Mucosa of descending colon (tissue), 3 donors: Measurements from ENCODE around the gene MYO18A. TPM values are rescaled to one million over a fixed set of nuclear protein-coding genes. Genes with fewer than 3 reads are reported as not detected.

Experiments used
- ATAC-seq: fragments of 200-7000 bp; cut with Tn5 transposase; one replicate; pipeline ENCODE4 v1.9.1; 2020; ENCODE audit warnings: mild to moderate bottlenecking, moderate library complexity
- DNase-seq, 3 donors: peaks; one replicate each; pipeline ENCODE4 v3.0.0-alpha.2; 2020
- H3K36me3 ChIP-seq: fragments of 200-600 bp; one replicate; pipeline ENCODE4 v1.8.0; 2021; ENCODE audit warnings: low read depth, mild to moderate bottlenecking
- H3K4me1 ChIP-seq: fragments of 200-600 bp; one replicate; pipeline ENCODE4 v1.8.0; 2021; ENCODE audit warnings: low read depth, mild to moderate bottlenecking
- H3K4me3 ChIP-seq: fragments of 200-600 bp; one replicate; pipeline ENCODE4 v1.8.0; 2021; ENCODE audit warnings: mild to moderate bottlenecking
- H3K9me3 ChIP-seq: fragments of 200-600 bp; one replicate; pipeline ENCODE4 v1.8.0; 2021; ENCODE audit warnings: mild to moderate bottlenecking
- intact Hi-C, 2 donors: fragments of 100-400 bp; cut with DNase I in 1 of 2; cut with micrococcal nuclease in 1 of 2; formaldehyde crosslinking; loops; one replicate each; pipeline versions ENCODE4 v1.11.0 to v1.11.1; 2022; cut with DNase I, micrococcal nuclease
- total RNA-seq, 3 donors: library from RNA; stranded (reverse); fragmentation: NEBNext Ultra II Directional in 2 of 3; extraction: Animal tissue kit (Norgen Biotek cat#: 25700) in 2 of 3; gene quantifications; one replicate each; pipeline versions ENCODE4 v1.2.1 to v1.2.4, GENCODE V29; 2021 to 2023
- TF ChIP-seq, protein P1 (sequence below): fragments of 200-600 bp; IDR thresholded peaks from one replicate; pipeline ENCODE4 v1.8.0; 2022; ENCODE audit warnings: antibody characterized with exemption, mild to moderate bottlenecking
- donor health status: DM: no; HTN: no; CAD: no; lungs with moderate emphysema.
- donor health status: DM: no; HTN: no; CAD: no.
- donor health status: DM: no; HTN: yes; CAD: no.

The MYO18A gene
- total RNA-seq, 3 donors from 2014 or later = 84.9 to 111 (median 93.3) TPM

GRCh38 chr17:29073520-29073919, 106.7 kb downstream of the MYO18A start:
- ATAC-seq (no peak), DNase-seq (peak in 1 of 3 donors; percentile 2)
- no peak overlapping the region for H3K4me3 ChIP-seq
- H3K9me3 ChIP-seq = no peaks in the 10 kb centered on the region
- no peaks in the 10 kb centered on the region for H3K4me1 ChIP-seq
- TF ChIP-seq, protein P1, sequence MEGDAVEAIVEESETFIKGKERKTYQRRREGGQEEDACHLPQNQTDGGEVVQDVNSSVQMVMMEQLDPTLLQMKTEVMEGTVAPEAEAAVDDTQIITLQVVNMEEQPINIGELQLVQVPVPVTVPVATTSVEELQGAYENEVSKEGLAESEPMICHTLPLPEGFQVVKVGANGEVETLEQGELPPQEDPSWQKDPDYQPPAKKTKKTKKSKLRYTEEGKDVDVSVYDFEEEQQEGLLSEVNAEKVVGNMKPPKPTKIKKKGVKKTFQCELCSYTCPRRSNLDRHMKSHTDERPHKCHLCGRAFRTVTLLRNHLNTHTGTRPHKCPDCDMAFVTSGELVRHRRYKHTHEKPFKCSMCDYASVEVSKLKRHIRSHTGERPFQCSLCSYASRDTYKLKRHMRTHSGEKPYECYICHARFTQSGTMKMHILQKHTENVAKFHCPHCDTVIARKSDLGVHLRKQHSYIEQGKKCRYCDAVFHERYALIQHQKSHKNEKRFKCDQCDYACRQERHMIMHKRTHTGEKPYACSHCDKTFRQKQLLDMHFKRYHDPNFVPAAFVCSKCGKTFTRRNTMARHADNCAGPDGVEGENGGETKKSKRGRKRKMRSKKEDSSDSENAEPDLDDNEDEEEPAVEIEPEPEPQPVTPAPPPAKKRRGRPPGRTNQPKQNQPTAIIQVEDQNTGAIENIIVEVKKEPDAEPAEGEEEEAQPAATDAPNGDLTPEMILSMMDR = no peak
- intact Hi-C loops = no loop called here
- H3K36me3 ChIP-seq = no peaks in the 10 kb centered on the region

DNA sequence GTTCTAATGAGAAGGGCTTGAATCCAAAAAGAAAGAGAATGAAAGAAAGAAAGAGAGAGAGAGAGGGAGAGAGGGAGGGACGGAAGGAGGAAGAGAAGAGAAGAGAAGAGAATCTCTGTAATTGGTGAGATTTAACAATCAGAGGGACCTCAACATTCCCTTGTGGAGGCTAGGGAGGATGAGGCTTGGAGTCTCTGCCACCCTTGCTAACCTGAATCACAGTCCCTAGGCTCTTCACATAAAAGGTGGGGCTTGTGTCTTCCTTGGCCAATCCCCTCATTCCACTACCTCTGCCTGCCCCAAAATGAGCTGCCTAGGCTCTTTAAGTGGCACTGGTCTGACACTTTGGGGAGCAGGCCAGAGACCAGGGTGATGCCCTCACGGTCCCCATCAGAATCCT, 107.2 kb downstream of the MYO18A start:
- H3K4me3 ChIP-seq = no peak overlapping the region
- TF ChIP-seq, protein P1 = no peak
- no peaks in the 10 kb centered on the region for H3K4me1 ChIP-seq
- intact Hi-C loops = no loop called here
- DNase-seq = no peak
- H3K9me3 ChIP-seq = no peaks in the 10 kb centered on the region
- no peak for ATAC-seq
- H3K36me3 ChIP-seq = no peaks in the 10 kb centered on the region

- intact Hi-C loops = no loop called here
- DNase-seq (no peak), ATAC-seq (no peak)
- Histone ChIP-seq H3K9me3 (no peaks in the 10 kb centered on the region), H3K4me3 (no peak overlapping the region), H3K36me3 (no peaks in the 10 kb centered on the region), H3K4me1 (no peaks in the 10 kb centered on the region)
- TF ChIP-seq, protein P1 = no peak
These were observed 108.9 kb downstream of the MYO18A start for GRCh38 chr17:29071303-29071702.

DNA sequence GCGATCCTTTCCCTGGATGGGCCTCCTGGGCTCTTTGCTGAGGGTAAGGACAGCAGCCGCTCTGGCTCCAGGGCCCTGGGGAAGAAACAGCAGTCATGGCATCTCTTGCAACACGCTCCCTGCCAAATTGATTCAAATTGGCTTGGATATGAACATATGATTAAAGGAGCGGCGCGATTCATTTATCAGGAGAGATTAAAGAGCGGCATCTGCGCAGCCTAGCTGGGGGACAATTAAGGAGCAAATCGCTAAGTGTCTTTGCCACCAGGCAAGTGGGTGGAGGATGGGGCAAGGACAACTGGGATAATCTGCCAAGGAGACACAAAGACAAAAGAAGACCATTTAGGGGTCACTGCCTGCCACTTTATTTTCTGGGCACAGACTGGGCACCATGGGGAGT, 109.4 kb downstream of the MYO18A start:
- Histone ChIP-seq H3K4me1 (no peaks in the 10 kb centered on the region), H3K4me3 (no peak overlapping the region), H3K9me3 (no peaks in the 10 kb centered on the region), H3K36me3 (no peaks in the 10 kb centered on the region)
- no peak for ATAC-seq
- intact Hi-C loops = no loop called here
- TF ChIP-seq, protein P1 = no peak
- peak in 1 of 3 donors; percentile 7 for DNase-seq

- Histone ChIP-seq H3K36me3 (no peaks in the 10 kb centered on the region), H3K4me3 (no peak overlapping the region), H3K4me1 (no peaks in the 10 kb centered on the region), H3K9me3 (no peaks in the 10 kb centered on the region)
- ATAC-seq = no peak
- DNase-seq = peak in 1 of 3 donors; percentile 2
- intact Hi-C loops = no loop called here
- TF ChIP-seq, protein P1 = no peak
These were observed 109.9 kb downstream of the MYO18A start for GRCh38 chr17:29070308-29070707.

- Histone ChIP-seq H3K4me3 (no peak overlapping the region), H3K9me3 (no peaks in the 10 kb centered on the region), H3K4me1 (no peaks in the 10 kb centered on the region), H3K36me3 (no peaks in the 10 kb centered on the region)
- intact Hi-C loops = no loop called here
- TF ChIP-seq, protein P1 = no peak
- peak; percentile 46 for ATAC-seq
- peak in 2 of 3 donors; percentile 26 to 40 for DNase-seq
These were observed 110.6 kb downstream of the MYO18A start for GRCh38 chr17:29069526-29070041.
